ENCODE measurements around the gene MED25. TPM values are rescaled to one million over a fixed set of nuclear protein-coding genes. Genes with fewer than 3 reads are reported as not detected.

The MED25 gene
- total and polyA plus RNA-seq, 2 of the 8 experiments (the other 6 are each of a cell fraction or from before 2014, with no cell fraction given) = 21.6 to 71.4 TPM

DNA sequence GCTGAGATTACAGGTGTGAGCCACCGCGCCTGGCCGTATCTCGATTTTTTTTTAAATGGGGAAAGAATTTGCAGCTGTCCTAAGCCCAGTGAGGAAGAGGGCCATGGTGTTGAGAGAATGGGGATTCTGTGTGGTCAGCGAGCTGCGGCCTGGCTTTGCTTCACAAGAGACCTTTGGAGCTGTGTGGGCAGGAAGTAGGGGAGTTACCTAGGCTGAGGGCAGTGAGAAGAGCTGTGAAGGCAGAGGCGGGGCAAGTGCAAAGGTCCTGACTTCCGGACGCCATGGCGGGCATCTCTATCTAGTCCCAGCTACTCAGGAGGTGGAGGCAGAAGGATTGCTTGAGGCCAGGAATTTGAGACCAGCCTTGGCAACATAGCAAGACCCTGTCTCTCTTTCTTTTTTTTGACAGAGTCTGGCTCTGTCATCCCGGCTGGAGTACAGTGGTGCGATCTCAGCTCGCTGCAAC is 46.4 kb upstream of the MED25 start:
- WGBS, 2 experiments (ENCODE audit: extremely low coverage in 1 of 2, insufficient coverage in 1 of 2, insufficient read length in 1 of 2, insufficient replicate concordance in 2 of 2, low coverage in 1 of 2, low lambda C conversion rate in 2 of 2, missing lambda C conversion rate in 1 of 2) = 91% methylated on average over 11 of the region's 13 CpGs; no CpG with 5 or more reads in 1 of the 2 experiments
- no peak overlapping the region for H2AFZ ChIP-seq (ENCODE audit: low read length)
- H2BK15ac ChIP-seq (ENCODE audit: low read length) = no peak overlapping the region
- H3K4me2 ChIP-seq (ENCODE audit: insufficient read depth in 1 of 2, low read depth in 2 of 2, low read length in 2 of 2) = no peak overlapping the region
- no peak overlapping the region for H4K8ac ChIP-seq (ENCODE audit: extremely low read depth, insufficient read depth, low read length)
- H4K20me1 ChIP-seq (replicated peaks in 1 of 2; ENCODE audit: control insufficient read depth in 1 of 2, insufficient read depth in 2 of 2, low read length in 2 of 2) = peaks cover 2 to 11% of the 10 kb centered on the region in 2 experiments
- H3K9me3 ChIP-seq (ENCODE audit: insufficient read depth in 2 of 2, low read depth in 1 of 2, low read length in 1 of 2) = no peaks in the 10 kb centered on the region
- H2BK20ac ChIP-seq (ENCODE audit: low read length) = no peak overlapping the region
- no peak overlapping the region for H3K56ac ChIP-seq (replicated peaks; ENCODE audit: insufficient read length, low read depth, low read length)
- peaks cover 0 to 24% of the 10 kb centered on the region in 2 experiments; a peak in 2 of 4 replicates for H3K79me2 ChIP-seq (ENCODE audit: control insufficient read depth in 1 of 2, insufficient read depth in 2 of 2, low read length in 2 of 2)
- no peak overlapping the region for H2AK5ac ChIP-seq (ENCODE audit: low read depth, low read length)
- DNase-seq (ENCODE audit: low read depth in 1 of 2, low spot score in 2 of 2) = no peak
- ChIA-PET POLR2A (ENCODE audit: partially characterized antibody) (interaction anchor here (0.6 to 2.0 kb wide), 7 partner anchors 8 to 246 kb away, joined by 3 to 8 read pairs (median 4); partner anchors contain the start of genes CPT1C and TSKS), CTCF (ENCODE audit: partially characterized antibody) (interaction anchor here (1.0 to 3.0 kb wide), 4 partner anchors 24 to 54 kb away, joined by 3 to 17 read pairs (median 4); no protein-coding TSS in a partner anchor)
- no peaks in the 10 kb centered on the region for H3K27me3 ChIP-seq (replicated peaks in 1 of 4; ENCODE audit: control insufficient read depth in 3 of 4, extremely low read depth in 1 of 4, insufficient read depth in 3 of 4, low read length in 3 of 4)
- H3K14ac ChIP-seq (ENCODE audit: insufficient read length) = no peak overlapping the region
- H3K4me3 ChIP-seq (ENCODE audit: extremely low read depth in 1 of 4, insufficient read depth in 2 of 4, low read depth in 3 of 4, low read length in 4 of 4) = no peak overlapping the region
- no peak overlapping the region for H3K27ac ChIP-seq (ENCODE audit: low read depth, low read length)
- no peaks in the 10 kb centered on the region; a peak in 1 of 8 replicates for H3K36me3 ChIP-seq (ENCODE audit: control insufficient read depth in 2 of 4, insufficient read depth in 4 of 4, low read length in 3 of 4)
- no peak overlapping the region for H3K23ac ChIP-seq (ENCODE audit: insufficient read length)
- H2BK120ac ChIP-seq (replicated peaks; ENCODE audit: low read depth, low read length) = no peak overlapping the region
- no peak overlapping the region for H3K18ac ChIP-seq (ENCODE audit: extremely low read depth, low read length)
- H3K23me2 ChIP-seq (ENCODE audit: low read depth, low read length) = peaks cover 7% of the 10 kb centered on the region
- no peak overlapping the region for H4K5ac ChIP-seq (ENCODE audit: insufficient read length, low read depth, low read length)
- no peak overlapping the region for H4K91ac ChIP-seq (replicated peaks; ENCODE audit: insufficient read length, low read length)
- H3K4me1 ChIP-seq (replicated peaks in 1 of 4; ENCODE audit: control insufficient read depth in 3 of 4, insufficient read depth in 4 of 4, low read length in 3 of 4) = peaks cover 0 to 7% (median 2%) of the 10 kb centered on the region in 4 experiments; a peak in 4 of 7 replicates
- peaks cover 39% of the 10 kb centered on the region for H3K79me1 ChIP-seq (ENCODE audit: low read depth, low read length)
- no peak overlapping the region for H2BK12ac ChIP-seq (ENCODE audit: low read depth, low read length)
- no peak for FAIRE-seq
- no peak overlapping the region for H3K4ac ChIP-seq (replicated peaks; ENCODE audit: insufficient read length, low read depth, low read length)
- H3K9ac ChIP-seq (replicated peaks in 1 of 4; ENCODE audit: extremely low read depth in 1 of 4, low read depth in 3 of 4, low read length in 3 of 4) = no peak overlapping the region; a peak in 1 of 7 replicates
- no peak overlapping the region for H2BK5ac ChIP-seq (ENCODE audit: low read depth, low read length)
- TF ChIP-seq TAF7 (optimal IDR thresholded peaks at IDR 0.05; ENCODE audit: borderline replicate concordance, low read depth, low read length) (no peak), SP2 (IDR thresholded peaks at IDR 0.05; ENCODE audit: low read length) (no peak), BACH1 (IDR thresholded peaks at IDR 0.05; ENCODE audit: low read length) (no peak), HDAC6 (IDR thresholded peaks at IDR 0.05; ENCODE audit: low read depth, low read length) (no peak), ASH2L (IDR thresholded peaks at IDR 0.05; ENCODE audit: low read length) (no peak), POU5F1 (IDR thresholded peaks at IDR 0.05; ENCODE audit: low read depth, low read length) (no peak), KDM4A (IDR thresholded peaks at IDR 0.05; ENCODE audit: low read depth, low read length, severe bottlenecking) (no peak), SUZ12 (IDR thresholded peaks at IDR 0.05; ENCODE audit: low read length) (no peak), SAP30 (IDR thresholded peaks at IDR 0.05; ENCODE audit: insufficient read depth, insufficient replicate concordance, low read length) (no peak), NRF1 (IDR thresholded peaks at IDR 0.05; ENCODE audit: low read depth, low read length) (no peak), ATF3 (IDR thresholded peaks at IDR 0.05; ENCODE audit: insufficient read depth, low read depth, low read length) (no peak)
- TF ChIP-seq, protein P1, sequence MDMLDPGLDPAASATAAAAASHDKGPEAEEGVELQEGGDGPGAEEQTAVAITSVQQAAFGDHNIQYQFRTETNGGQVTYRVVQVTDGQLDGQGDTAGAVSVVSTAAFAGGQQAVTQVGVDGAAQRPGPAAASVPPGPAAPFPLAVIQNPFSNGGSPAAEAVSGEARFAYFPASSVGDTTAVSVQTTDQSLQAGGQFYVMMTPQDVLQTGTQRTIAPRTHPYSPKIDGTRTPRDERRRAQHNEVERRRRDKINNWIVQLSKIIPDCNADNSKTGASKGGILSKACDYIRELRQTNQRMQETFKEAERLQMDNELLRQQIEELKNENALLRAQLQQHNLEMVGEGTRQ (IDR thresholded peaks at IDR 0.05; ENCODE audit: low read length) = no peak
